ENCODE measurements around the gene MUTYH. TPM values are rescaled to one million over a fixed set of nuclear protein-coding genes. Genes with fewer than 3 reads are reported as not detected.
A peak's percentile ranks its signal among the peaks of the same experiment; 100 is the strongest.
"Not testable (repeated sequence)": the region's sequence is repeated elsewhere in the genome, so short reads cannot be mapped to it uniquely, and the experiment has no call there.

Gene MUTYH
- total RNA-seq (2014; rRNA removed; shearing (Covaris generic)): 124 and 126 TPM in 2 replicates

DNA sequence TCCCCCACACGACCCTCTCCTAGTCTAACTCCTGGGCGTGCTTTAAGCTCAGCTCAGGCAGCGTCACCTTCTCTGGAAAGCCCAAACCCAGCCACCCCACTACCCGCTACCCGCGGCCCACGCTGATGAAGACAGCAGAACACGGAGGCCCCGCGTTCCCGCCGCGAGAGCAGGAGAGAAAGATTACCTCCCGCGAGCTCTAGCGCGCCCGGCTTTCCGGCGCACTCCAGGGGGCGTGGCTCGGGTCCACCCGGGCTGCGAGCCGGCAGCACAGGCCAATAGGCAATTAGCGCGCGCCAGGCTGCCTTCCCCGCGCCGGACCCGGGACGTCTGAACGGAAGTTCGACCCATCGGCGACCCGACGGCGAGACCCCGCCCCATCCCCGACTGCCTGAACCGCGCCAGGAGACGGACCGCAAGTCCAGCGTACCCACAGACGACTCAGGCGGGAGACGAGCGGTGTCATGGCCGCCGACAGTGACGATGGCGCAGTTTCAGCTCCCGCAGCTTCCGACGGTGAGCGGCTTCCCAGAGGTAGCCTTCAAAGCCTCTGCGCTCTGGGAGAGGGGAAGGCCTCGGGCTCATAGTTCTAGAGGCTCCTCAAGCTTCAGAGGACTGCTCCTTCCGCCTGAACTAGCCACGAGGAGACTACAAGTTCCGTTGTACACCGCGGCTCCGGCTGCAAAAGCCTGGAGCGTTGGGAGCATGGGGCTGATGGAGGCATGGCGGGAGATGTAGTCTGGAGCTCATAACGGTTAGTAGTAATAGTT lies at the start of gene MUTYH, which contains the start of gene TOE1:
Gene MUTYH (minus strand): TSS at position 652 of the 770 bp plus-strand sequence. CDS start 5,935 bp downstream, outside the sequence.
Gene TOE1 (plus strand): TSS at position 382 of the 770 bp plus-strand sequence. CDS start 83 bp downstream, at position 465.
- peak within 1 kb of the TSS; percentile 99 for H3K4me3 ChIP-seq (ENCODE audit: insufficient read depth, low read depth, low read length)
- DNase-seq: peak; percentile 99
- H3K36me3 ChIP-seq (replicated peaks; ENCODE audit: control insufficient read depth, insufficient read depth, low read length): peaks cover 29% of the 10 kb centered on the region
- no peaks in the 10 kb centered on the region for H3K27me3 ChIP-seq (ENCODE audit: control insufficient read depth, insufficient read depth, low read length)

DNA sequence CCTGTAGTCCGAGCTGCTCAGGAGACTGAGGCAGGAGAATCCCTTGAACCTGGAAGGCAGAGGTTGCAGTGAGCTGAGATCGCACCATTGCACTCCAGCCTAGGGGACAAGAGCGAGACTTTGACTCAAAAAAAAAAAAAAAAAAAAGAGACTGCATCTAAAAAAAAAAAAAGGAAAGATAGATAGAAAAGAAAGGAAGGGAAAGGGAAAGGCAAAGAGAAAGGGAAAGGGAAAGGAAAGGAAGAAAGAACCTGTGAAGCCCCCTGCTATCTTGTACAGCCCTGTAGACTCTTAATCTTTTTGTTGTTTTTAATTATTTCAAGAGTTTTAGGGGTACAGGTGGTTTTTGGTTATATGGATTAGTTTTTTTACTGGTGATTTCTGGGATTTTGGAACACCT lies 46.0 kb upstream of the MUTYH start:
- Histone ChIP-seq H3K4me3 (ENCODE audit: insufficient read depth, low read depth, low read length) (no peak overlapping the region), H3K36me3 (replicated peaks; ENCODE audit: control insufficient read depth, insufficient read depth, low read length) (no peaks in the 10 kb centered on the region), H3K27me3 (ENCODE audit: control insufficient read depth, insufficient read depth, low read length) (no peaks in the 10 kb centered on the region)
- no peak for DNase-seq

DNA sequence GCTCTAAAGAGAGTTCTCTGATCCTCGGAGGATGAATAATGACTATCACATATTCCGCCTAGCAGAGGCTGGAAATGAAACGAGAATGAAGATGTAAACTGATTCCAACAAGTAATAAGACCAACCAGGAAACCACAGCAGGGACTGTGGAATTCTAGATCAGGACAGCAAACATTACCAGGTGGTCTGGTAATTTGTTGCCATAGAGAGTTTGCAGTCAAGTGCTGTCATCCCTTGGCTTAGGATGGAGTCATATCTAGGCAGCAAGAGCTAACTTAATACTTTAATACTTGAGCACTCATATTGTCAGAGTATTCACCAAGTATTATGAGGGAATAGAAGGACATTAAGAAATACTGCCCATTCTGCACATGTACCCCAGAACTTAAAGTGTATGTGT lies 45.1 kb upstream of the MUTYH start:
- Histone ChIP-seq H3K4me3 (ENCODE audit: insufficient read depth, low read depth, low read length) (no peak overlapping the region), H3K27me3 (ENCODE audit: control insufficient read depth, insufficient read depth, low read length) (no peaks in the 10 kb centered on the region)
- no peak for DNase-seq

DNA sequence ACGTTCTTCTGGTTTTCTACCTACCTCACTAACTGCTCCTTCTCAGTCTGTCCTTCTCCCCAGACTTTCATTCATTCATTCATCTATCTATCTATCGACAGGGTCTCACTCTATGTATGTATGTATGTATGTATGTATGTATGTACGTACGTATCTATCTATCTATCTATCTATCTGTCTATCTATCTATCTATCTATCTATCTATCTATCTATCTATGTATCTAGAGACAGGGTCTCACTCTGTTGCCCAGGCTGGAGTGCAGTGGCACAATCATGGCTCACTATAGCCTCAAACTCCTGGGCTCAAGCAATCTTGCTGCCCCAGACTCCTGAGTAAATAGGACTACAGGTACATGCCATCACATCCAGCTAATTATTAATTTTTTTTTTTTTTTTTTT lies 44.0 kb upstream of the MUTYH start:
- not testable (repeated sequence) for H3K36me3 ChIP-seq (replicated peaks; ENCODE audit: control insufficient read depth, insufficient read depth, low read length); H3K27me3 ChIP-seq (ENCODE audit: control insufficient read depth, insufficient read depth, low read length); DNase-seq; H3K4me3 ChIP-seq (ENCODE audit: insufficient read depth, low read depth, low read length)

More for the DNA sequence above, 45.1 kb upstream of the MUTYH start:
- H3K36me3 ChIP-seq (replicated peaks; ENCODE audit: control insufficient read depth, insufficient read depth, low read length): no peaks in the 10 kb centered on the region

DNA sequence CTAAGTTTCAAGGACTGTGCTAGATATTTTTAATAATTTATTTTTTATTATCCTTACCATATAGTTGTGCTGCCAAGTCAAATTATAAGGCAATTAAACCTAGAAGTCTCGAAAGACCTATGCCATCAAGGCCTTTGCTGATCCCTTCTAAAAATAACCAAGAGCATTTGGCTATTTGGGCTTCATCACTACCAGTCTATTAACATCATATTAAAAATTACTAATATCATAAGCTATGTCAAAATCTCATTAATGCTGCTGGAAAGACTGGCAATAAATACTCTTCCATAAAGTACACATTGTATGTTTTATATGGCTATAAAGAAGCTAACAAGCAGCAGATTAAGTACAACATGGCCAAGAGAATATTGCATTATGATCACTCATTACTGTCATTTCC lies 43.0 kb upstream of the MUTYH start:
- no peaks in the 10 kb centered on the region for H3K36me3 ChIP-seq (replicated peaks; ENCODE audit: control insufficient read depth, insufficient read depth, low read length)
- no peaks in the 10 kb centered on the region for H3K27me3 ChIP-seq (ENCODE audit: control insufficient read depth, insufficient read depth, low read length)
- DNase-seq: no peak
- no peak overlapping the region for H3K4me3 ChIP-seq (ENCODE audit: insufficient read depth, low read depth, low read length)

DNA sequence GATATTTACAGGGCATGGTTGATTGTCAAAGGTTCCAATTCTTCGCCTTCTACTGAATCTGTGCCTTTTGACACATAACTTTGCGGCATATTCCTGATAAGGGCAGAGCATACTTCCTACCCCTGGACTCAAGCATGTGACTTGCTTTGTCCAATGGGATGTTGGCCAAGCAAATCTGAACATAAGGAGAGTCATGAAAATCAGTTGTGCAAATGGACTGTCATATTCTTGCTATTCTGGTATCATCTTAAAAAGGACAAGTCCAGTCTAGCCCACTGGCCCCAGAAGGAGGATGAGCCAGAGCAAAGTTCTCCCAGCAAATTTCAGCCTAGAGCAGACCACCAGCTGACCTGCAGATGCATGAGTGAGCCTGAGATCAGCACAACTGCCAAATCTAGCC lies 41.0 kb upstream of the MUTYH start:
- no peaks in the 10 kb centered on the region for H3K27me3 ChIP-seq (ENCODE audit: control insufficient read depth, insufficient read depth, low read length)
- DNase-seq: no peak
- H3K4me3 ChIP-seq (ENCODE audit: insufficient read depth, low read depth, low read length): no peak overlapping the region
- H3K36me3 ChIP-seq (replicated peaks; ENCODE audit: control insufficient read depth, insufficient read depth, low read length): no peaks in the 10 kb centered on the region

DNA sequence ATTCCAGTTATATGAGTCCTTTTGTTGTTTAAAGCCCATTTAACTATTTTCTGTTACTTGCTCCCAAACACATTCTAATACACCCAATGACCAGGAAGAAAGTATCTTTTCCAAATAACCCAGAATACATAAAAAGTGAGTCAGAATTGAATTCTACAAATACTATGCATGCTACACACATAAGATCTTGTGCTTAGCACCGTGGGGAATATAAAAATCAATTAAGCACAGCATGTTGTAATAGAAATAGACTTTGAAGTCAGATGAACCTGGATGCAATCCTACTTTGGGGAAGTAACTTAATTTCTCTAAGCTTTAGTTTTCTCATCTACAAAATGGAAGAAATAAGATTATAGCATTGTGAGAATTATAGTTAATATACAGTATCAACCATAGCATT lies 40.5 kb upstream of the MUTYH start:
- DNase-seq: no peak
- H3K4me3 ChIP-seq (ENCODE audit: insufficient read depth, low read depth, low read length): no peak overlapping the region
- no peaks in the 10 kb centered on the region for H3K27me3 ChIP-seq (ENCODE audit: control insufficient read depth, insufficient read depth, low read length)
- no peaks in the 10 kb centered on the region for H3K36me3 ChIP-seq (replicated peaks; ENCODE audit: control insufficient read depth, insufficient read depth, low read length)

DNA sequence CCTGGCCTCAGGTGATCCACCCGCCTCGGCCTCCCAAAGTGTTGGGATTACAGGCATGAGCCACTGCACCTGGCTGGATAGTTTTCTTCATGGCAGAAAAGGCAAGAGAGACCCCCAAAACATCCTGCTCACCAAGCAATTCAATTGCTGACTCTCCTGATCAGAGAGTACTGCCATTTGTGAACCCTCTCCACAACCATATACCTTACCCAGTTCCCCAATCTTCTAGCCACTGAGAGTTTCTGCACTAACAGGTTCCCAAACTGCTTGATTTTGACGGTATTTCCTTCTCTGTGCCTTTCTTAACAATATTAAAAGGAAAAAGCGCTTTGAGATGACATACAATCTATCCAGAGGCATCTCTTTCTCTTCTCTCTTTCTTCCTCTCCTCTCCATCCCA lies 39.9 kb upstream of the MUTYH start:
- Histone ChIP-seq H3K4me3 (ENCODE audit: insufficient read depth, low read depth, low read length) (no peak overlapping the region), H3K27me3 (ENCODE audit: control insufficient read depth, insufficient read depth, low read length) (no peaks in the 10 kb centered on the region), H3K36me3 (replicated peaks; ENCODE audit: control insufficient read depth, insufficient read depth, low read length) (no peaks in the 10 kb centered on the region)
- DNase-seq: no peak

DNA sequence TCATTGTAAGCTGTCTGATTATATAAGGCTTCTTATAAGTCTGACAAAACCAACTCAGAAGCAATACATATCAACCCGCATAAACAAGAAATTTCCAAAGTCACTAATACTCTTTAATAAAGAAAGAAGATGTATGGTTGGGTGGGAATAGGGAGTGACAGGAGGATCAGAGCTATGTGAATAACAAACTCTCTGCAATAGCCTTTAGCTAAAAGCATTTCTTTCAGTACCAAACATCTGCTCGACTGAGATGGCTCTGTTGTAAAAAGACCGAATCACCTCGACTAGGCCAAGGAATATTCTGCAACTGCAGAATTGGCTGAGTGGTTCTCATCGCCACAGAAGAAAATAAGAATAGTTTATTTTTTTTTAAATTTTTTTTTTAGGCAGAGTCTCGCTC lies 39.3 kb upstream of the MUTYH start:
- H3K27me3 ChIP-seq (ENCODE audit: control insufficient read depth, insufficient read depth, low read length): no peaks in the 10 kb centered on the region
- H3K36me3 ChIP-seq (replicated peaks; ENCODE audit: control insufficient read depth, insufficient read depth, low read length): no peaks in the 10 kb centered on the region
- DNase-seq: no peak
- H3K4me3 ChIP-seq (ENCODE audit: insufficient read depth, low read depth, low read length): no peak overlapping the region

DNA sequence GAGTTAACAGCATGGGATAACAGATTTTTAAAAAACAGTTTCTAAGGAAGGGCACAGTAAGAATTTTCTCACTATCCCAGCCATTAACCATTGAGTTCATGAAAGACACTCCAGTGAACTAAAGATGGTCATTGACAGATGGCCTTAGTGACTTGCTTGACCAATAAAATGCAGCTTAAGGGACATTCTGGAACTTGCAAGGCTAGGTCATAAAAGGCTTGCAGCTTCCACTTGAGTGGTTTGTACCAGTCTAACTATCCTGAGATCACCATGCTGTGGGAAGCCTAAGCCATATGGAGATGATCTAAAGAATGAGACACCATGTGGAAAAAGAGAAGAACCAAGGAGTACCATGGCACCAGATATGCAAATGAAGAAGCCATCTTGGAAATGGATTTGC lies 37.9 kb upstream of the MUTYH start:
- Histone ChIP-seq H3K36me3 (replicated peaks; ENCODE audit: control insufficient read depth, insufficient read depth, low read length) (no peaks in the 10 kb centered on the region), H3K27me3 (ENCODE audit: control insufficient read depth, insufficient read depth, low read length) (no peaks in the 10 kb centered on the region), H3K4me3 (ENCODE audit: insufficient read depth, low read depth, low read length) (no peak overlapping the region)
- DNase-seq: no peak

DNA sequence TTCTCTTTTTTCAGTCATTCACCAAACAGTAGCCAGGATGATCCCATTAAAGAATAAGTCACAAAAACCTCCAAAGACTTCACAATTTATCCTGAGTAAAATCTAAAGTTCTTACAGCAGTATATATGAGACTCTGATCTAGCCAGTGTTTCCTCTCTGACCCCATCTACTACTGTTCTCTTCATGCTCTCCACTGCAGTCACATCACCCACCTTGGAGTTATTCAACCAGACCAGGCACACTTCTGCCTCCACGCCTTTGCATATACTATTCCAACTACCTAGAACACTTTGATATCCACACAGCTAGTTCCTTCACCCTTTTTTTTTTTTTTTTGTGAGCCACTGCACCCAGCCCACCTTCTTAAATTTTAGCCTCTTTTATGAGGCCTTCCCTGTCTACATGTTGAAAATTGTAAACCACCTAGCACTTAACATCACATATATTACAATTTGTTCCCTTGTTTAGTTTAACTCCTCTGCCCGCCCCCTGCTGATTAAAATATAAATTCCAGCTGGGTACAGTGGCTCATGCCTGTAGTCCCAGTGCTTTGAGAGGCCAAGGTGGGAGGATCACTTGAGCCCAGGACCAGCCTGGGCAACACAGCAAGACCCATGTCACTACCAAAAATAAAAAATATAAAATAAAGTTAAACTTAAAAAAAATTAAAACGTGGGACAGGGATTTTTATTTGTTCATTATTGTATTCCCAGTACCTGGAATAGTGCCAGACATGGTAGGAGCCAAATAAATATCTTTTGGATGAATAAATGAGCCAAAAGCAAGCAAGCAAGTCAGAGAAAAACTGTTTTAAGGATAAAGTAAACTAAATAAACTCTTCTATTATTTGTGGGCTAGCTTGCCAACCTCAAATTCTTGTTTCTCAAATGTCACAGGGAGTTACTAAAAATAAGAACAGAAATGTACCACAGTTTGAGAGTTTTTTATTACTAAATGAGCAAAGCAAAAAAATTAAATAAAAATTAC lies 35.2 kb upstream of the MUTYH start:
- no peaks in the 10 kb centered on the region for H3K27me3 ChIP-seq (ENCODE audit: control insufficient read depth, insufficient read depth, low read length)
- no peaks in the 10 kb centered on the region for H3K36me3 ChIP-seq (replicated peaks; ENCODE audit: control insufficient read depth, insufficient read depth, low read length)
- no peak for DNase-seq
- no peak overlapping the region for H3K4me3 ChIP-seq (ENCODE audit: insufficient read depth, low read depth, low read length)

DNA sequence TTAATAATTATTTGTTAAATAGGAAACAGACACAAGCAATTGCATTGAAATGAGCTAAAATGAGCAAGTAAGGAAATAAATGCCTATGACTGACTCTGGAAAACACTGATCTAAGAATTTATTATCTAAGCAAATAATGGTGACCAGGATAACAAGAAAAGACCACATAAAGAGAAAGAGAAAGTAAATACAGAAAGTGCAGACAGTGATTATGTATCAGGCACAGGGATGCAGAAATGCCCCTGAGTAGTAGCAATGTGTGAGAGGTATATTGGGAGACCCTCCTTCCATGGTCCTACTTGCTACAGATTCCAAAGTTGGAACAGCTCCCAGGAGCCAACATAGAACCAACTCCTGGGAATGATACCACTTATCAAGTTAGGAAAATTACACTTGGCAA lies 33.3 kb upstream of the MUTYH start:
- no peak for DNase-seq
- no peaks in the 10 kb centered on the region for H3K36me3 ChIP-seq (replicated peaks; ENCODE audit: control insufficient read depth, insufficient read depth, low read length)
- no peak overlapping the region for H3K4me3 ChIP-seq (ENCODE audit: insufficient read depth, low read depth, low read length)
- no peaks in the 10 kb centered on the region for H3K27me3 ChIP-seq (ENCODE audit: control insufficient read depth, insufficient read depth, low read length)

DNA sequence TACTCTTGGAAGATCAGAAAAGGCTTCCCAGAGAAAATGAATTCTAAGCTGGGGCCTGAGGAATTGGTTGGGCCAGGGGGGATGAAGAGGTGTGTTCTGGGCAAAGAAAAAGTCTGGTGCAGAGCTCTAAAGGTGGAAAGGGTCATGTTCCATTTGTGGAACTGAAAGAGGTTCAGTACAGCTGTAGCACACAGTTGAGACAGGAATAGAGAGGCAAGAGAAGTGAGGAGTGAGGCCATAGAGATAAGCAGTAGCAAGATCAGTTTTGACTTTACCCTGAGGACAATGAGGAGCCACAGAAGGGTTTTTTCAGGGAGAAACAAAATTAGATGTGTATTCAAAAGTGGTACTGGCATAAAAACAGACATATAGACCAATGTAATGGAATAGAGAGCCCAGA lies 30.3 kb upstream of the MUTYH start:
- H3K4me3 ChIP-seq (ENCODE audit: insufficient read depth, low read depth, low read length): no peak overlapping the region
- DNase-seq: no peak
- no peaks in the 10 kb centered on the region for H3K27me3 ChIP-seq (ENCODE audit: control insufficient read depth, insufficient read depth, low read length)
- H3K36me3 ChIP-seq (replicated peaks; ENCODE audit: control insufficient read depth, insufficient read depth, low read length): no peaks in the 10 kb centered on the region

DNA sequence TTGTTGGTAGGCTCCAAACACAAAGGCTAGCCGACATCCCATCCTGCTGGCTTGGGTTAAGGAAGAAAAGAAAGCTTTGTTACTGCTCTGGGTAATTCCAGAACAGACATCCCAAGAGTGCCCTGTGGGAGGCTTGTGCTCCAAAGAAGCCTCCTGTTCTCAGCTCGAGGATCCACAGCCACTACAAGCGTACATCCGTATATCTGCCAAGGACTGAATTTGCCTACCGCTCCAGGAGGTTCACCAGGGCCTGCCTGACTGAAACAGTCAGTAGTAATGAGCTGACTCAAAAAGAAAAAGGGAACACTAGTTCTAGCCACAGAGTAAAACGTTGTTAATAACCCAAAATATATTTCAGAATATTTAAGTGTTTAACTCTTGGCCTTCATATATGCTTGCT lies 24.8 kb upstream of the MUTYH start:
- Histone ChIP-seq H3K27me3 (ENCODE audit: control insufficient read depth, insufficient read depth, low read length) (no peaks in the 10 kb centered on the region), H3K36me3 (replicated peaks; ENCODE audit: control insufficient read depth, insufficient read depth, low read length) (no peaks in the 10 kb centered on the region), H3K4me3 (ENCODE audit: insufficient read depth, low read depth, low read length) (no peak overlapping the region)
- no peak for DNase-seq

DNA sequence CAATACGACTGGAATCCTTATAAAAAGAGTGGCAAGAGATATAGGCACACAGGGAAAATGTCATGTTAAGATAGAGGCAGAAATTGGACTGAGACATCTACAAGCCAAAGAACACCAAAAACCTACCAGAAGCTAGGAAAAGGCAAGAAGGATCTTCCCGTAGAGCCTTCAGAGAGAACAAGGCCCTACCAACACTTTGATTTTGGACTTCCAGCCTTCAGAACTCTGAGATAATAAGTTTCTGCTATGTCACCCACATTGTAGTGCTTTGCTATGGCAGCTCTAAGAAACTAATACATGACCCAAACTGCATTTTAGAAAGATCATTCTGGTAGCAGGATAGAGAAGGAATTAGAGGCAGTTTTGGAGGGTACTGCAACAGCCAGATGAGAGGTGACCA lies 24.1 kb upstream of the MUTYH start:
- no peaks in the 10 kb centered on the region for H3K27me3 ChIP-seq (ENCODE audit: control insufficient read depth, insufficient read depth, low read length)
- H3K4me3 ChIP-seq (ENCODE audit: insufficient read depth, low read depth, low read length): no peak overlapping the region
- no peaks in the 10 kb centered on the region for H3K36me3 ChIP-seq (replicated peaks; ENCODE audit: control insufficient read depth, insufficient read depth, low read length)
- no peak for DNase-seq

Data from H7 (cell line).